HG03108 (cell line): ENCODE results near the gene SCARF1.
A peak's percentile ranks its signal among the peaks of the same experiment; 100 is the strongest.

Experiments
- ATAC-seq: cut with Tn5 transposase; IDR thresholded peaks from one replicate; pipeline ENCODE4 v1.9.1; 2021; ENCODE audit warnings: moderate library complexity; ENCODE audit not compliant: unreplicated experiment

The SCARF1 gene

GRCh38 chr17:1601571-1601970 lies 44.0 kb downstream of the SCARF1 start:
- ATAC-seq: no peak

- ATAC-seq: no peak
These were observed 47.0 kb downstream of the SCARF1 start for GRCh38 chr17:1598399-1599095.

- no peak for ATAC-seq
These were observed 47.6 kb downstream of the SCARF1 start for GRCh38 chr17:1597861-1598342.

- no peak for ATAC-seq
These were observed 52.0 kb downstream of the SCARF1 start for GRCh38 chr17:1593630-1593931.

GRCh38 chr17:1592751-1593629 lies 52.5 kb downstream of the SCARF1 start:
- peak; percentile 68 for ATAC-seq

GRCh38 chr17:1591474-1592090 lies 54.0 kb downstream of the SCARF1 start:
- ATAC-seq: no peak

- no peak for ATAC-seq
These were observed 54.6 kb downstream of the SCARF1 start for GRCh38 chr17:1590747-1591473.

- ATAC-seq: no peak
These were observed 55.3 kb downstream of the SCARF1 start for GRCh38 chr17:1590029-1590746.

GRCh38 chr17:1588821-1589585 lies 56.5 kb downstream of the SCARF1 start:
- no peak for ATAC-seq

GRCh38 chr17:1584167-1584566 lies 61.4 kb downstream of the SCARF1 start:
- ATAC-seq: no peak
